NCI-H748 treated with DMSO at 0.1 percent for 48 hours (cell line): Measurements from ENCODE around the gene CACNA2D4.

Source experiments
- DNase-seq: peaks from one replicate; lab custom pipeline; 2025; lab: John Stamatoyannopoulos, UW

The CACNA2D4 gene

GRCh38 chr12:1919284-1919683, 832 bp upstream of the CACNA2D4 start:
- DNase-seq, result no peak

GRCh38 chr12:1918884-1919236, 408 bp upstream of the CACNA2D4 start:
- DNase-seq, result no peak

GRCh38 chr12:1917172-1918070, 1.0 kb downstream of the CACNA2D4 start:
- DNase-seq, result no peak

GRCh38 chr12:1916371-1917171, 1.9 kb downstream of the CACNA2D4 start:
- DNase-seq, result no peak

GRCh38 chr12:1915082-1915968, 3.1 kb downstream of the CACNA2D4 start:
- no peak for DNase-seq

GRCh38 chr12:1914114-1914911, 4.1 kb downstream of the CACNA2D4 start:
- no peak for DNase-seq

GRCh38 chr12:1913377-1914113, 4.9 kb downstream of the CACNA2D4 start:
- no peak for DNase-seq

- DNase-seq, result no peak
These were observed 5.7 kb downstream of the CACNA2D4 start for GRCh38 chr12:1912580-1913376.

GRCh38 chr12:1911598-1912575, 6.6 kb downstream of the CACNA2D4 start:
- DNase-seq, result no peak

- DNase-seq, result no peak
These were observed 8.0 kb downstream of the CACNA2D4 start for GRCh38 chr12:1910468-1910867.

- DNase-seq, result no peak
These were observed 9.7 kb downstream of the CACNA2D4 start for GRCh38 chr12:1908758-1909157.

- no peak for DNase-seq
These were observed 10.5 kb downstream of the CACNA2D4 start for GRCh38 chr12:1907652-1908611.

GRCh38 chr12:1906579-1906978, 11.9 kb downstream of the CACNA2D4 start:
- no peak for DNase-seq

- DNase-seq, result no peak
These were observed 13.6 kb downstream of the CACNA2D4 start for GRCh38 chr12:1904875-1905274.

GRCh38 chr12:1896964-1897363, 21.5 kb downstream of the CACNA2D4 start:
- no peak for DNase-seq

GRCh38 chr12:1890810-1891209, 27.6 kb downstream of the CACNA2D4 start:
- no peak for DNase-seq

GRCh38 chr12:1890119-1890703, 28.2 kb downstream of the CACNA2D4 start:
- no peak for DNase-seq
